NCI-H2081 (cell line): Measurements from ENCODE around the gene SLC49A4.

ENCODE experiments used
- DNase-seq, 2 experiments: peaks; one replicate each; lab custom pipeline; 2025; lab: John Stamatoyannopoulos, UW

Gene SLC49A4

DNA sequence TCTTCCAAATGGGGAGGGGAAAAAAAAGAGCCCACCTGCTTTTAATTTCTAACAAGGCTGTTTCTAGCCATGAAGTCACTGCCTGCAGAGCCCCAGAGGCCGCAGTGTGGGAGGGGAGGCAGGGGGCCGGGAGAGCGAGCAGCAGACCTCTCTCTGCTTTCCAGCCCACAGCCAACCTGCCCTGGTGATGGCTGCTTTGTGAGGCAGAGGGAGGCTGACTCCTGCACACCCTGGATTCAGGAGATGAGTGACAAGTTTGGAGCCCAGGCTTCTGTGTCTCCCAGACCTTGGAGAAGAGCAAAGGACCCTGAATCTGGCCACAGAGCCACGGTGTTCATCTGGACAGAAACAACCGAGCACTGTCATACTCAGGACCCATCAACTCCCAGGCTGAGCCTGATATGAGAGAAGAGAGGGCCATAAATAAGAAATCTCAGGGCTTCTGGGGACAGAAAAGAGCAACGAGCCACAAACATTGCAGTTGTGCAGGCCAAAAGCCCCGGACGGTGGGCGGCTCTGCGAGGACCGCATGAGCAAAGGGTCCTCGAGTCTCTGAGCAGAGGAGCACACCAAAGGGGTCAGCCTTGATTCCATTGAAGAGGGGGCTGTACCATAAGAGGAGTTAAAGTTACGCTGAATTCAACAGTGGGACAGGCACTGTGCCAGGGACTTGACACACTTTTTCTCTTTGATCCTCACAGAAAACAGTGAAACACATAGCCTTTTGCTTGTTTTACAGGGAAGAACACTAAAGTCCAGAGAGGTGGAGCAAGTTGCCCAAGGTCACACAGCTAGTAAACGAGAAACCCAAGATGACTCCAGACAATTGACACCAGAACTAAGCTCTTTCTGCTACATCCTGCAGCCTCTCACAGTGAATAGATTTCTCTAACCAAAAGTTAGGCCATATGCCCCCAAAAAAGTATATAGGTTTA lies 135.5 kb downstream of the SLC49A4 start:
- no peak for DNase-seq
